Karpas-422 (cell line): Measurements from ENCODE around the gene SGCD. TPM values are rescaled to one million over a fixed set of nuclear protein-coding genes. Genes with fewer than 3 reads are reported as not detected.

Source experiments
- DNase-seq: peaks from one replicate; pipeline ENCODE4 v3.0.0-alpha.2; 2015
- H2AFZ ChIP-seq: fragments of 200-600 bp; sonication (generic); 2 replicates; pipeline ENCODE4 v1.6.1; 2014; ENCODE audit warnings: antibody characterized with exemption, low read length, mixed read lengths
- H3K27ac ChIP-seq: fragments of 200-600 bp; sonication (generic); 2 replicates; pipeline ENCODE4 v1.5.1; 2014; ENCODE audit warnings: mild to moderate bottlenecking, low read length, moderate library complexity
- H3K27me3 ChIP-seq: fragments of 200-600 bp; sonication (generic); 2 replicates; pipeline ENCODE4 v1.6.1; 2014; ENCODE audit warnings: low read length, mixed read lengths
- H3K36me3 ChIP-seq: fragments of 200-600 bp; sonication (generic); 2 replicates; pipeline ENCODE4 v1.6.1; 2014; ENCODE audit warnings: low read length, mixed read lengths; ENCODE audit not compliant: insufficient read depth
- H3K4me1 ChIP-seq: fragments of 200-600 bp; sonication (generic); 2 replicates; pipeline ENCODE4 v1.6.1; 2014; ENCODE audit warnings: mild to moderate bottlenecking, low read length, mixed read lengths
- H3K4me2 ChIP-seq: fragments of 200-600 bp; sonication (generic); 2 replicates; pipeline ENCODE4 v1.6.1; 2014; ENCODE audit warnings: low read length, low read depth, mild to moderate bottlenecking; ENCODE audit not compliant: poor library complexity, severe bottlenecking
- H3K4me3 ChIP-seq: fragments of 200-600 bp; sonication (generic); 2 replicates; pipeline ENCODE4 v1.5.1; 2014; ENCODE audit warnings: mild to moderate bottlenecking, antibody characterized with exemption, low read length, mixed read lengths
- H3K79me2 ChIP-seq: fragments of 200-600 bp; sonication (generic); 2 replicates; pipeline ENCODE4 v1.6.1; 2014; ENCODE audit warnings: mild to moderate bottlenecking, low read length, mixed read lengths
- H3K9ac ChIP-seq: fragments of 200-600 bp; sonication (generic); 2 replicates; pipeline ENCODE4 v1.6.0; 2014; ENCODE audit warnings: low read length
- H3K9me2 ChIP-seq: fragments of 200-600 bp; sonication (generic), shearing (Covaris generic); replicated peaks from 2 replicates; pipeline ENCODE4 v1.6.0; 2014; ENCODE audit warnings: mild to moderate bottlenecking, low read length, moderate library complexity; ENCODE audit not compliant: insufficient read depth
- H3K9me3 ChIP-seq: fragments of 300-700, 200-600 bp; sonication (generic); 2 replicates; pipeline ENCODE4 v1.6.1; 2014; ENCODE audit warnings: low read length, mixed read lengths
- H4K20me1 ChIP-seq: fragments of 200-600 bp; sonication (generic); 2 replicates; pipeline ENCODE4 v1.6.1; 2014; ENCODE audit warnings: mild to moderate bottlenecking, antibody characterized with exemption, low read length, low read depth; ENCODE audit not compliant: insufficient read depth
- total RNA-seq: library from RNA; depleted of rRNA; stranded (reverse); fragments of >200 nt; shearing (Covaris generic); gene quantifications from 2 replicates; pipeline ENCODE4 v1.2.3, GENCODE V29; 2014; ENCODE audit warnings: low replicate concordance

SGCD gene
- total RNA-seq, 1 experiment from 2014 or later: not detected

- Histone ChIP-seq H3K9me3 (no peaks in the 10 kb centered on the region), H3K27ac (no peak overlapping the region), H3K4me2 (no peak overlapping the region), H3K79me2 (no peaks in the 10 kb centered on the region), H3K9me2 (no peaks in the 10 kb centered on the region), H4K20me1 (no peaks in the 10 kb centered on the region), H3K4me1 (no peaks in the 10 kb centered on the region), H3K27me3 (no peaks in the 10 kb centered on the region), H3K9ac (no peak overlapping the region), H3K36me3 (no peaks in the 10 kb centered on the region), H3K4me3 (no peak overlapping the region), H2AFZ (no peak overlapping the region)
- DNase-seq: no peak
These were observed 39.6 kb downstream of the SGCD start for GRCh38 chr5:156366521-156366920.

GRCh38 chr5:156367597-156367996 lies 40.6 kb downstream of the SGCD start:
- no peak overlapping the region for H3K27ac ChIP-seq
- H3K36me3 ChIP-seq: no peaks in the 10 kb centered on the region
- no peak for DNase-seq
- H3K4me2 ChIP-seq: no peak overlapping the region
- no peaks in the 10 kb centered on the region for H3K9me3 ChIP-seq
- no peaks in the 10 kb centered on the region for H4K20me1 ChIP-seq
- no peaks in the 10 kb centered on the region for H3K9me2 ChIP-seq
- H2AFZ ChIP-seq: no peak overlapping the region
- H3K4me1 ChIP-seq: no peaks in the 10 kb centered on the region
- no peak overlapping the region for H3K4me3 ChIP-seq
- no peaks in the 10 kb centered on the region for H3K79me2 ChIP-seq
- no peaks in the 10 kb centered on the region for H3K27me3 ChIP-seq
- no peak overlapping the region for H3K9ac ChIP-seq

- Histone ChIP-seq H3K27ac (no peak overlapping the region), H4K20me1 (no peaks in the 10 kb centered on the region), H3K9me2 (no peaks in the 10 kb centered on the region), H3K4me1 (no peaks in the 10 kb centered on the region), H2AFZ (no peak overlapping the region), H3K36me3 (no peaks in the 10 kb centered on the region), H3K4me3 (no peak overlapping the region), H3K9ac (no peak overlapping the region), H3K4me2 (no peak overlapping the region), H3K9me3 (no peaks in the 10 kb centered on the region), H3K27me3 (no peaks in the 10 kb centered on the region; the same call in 1 of the 2 replicates), H3K79me2 (no peaks in the 10 kb centered on the region)
- DNase-seq: no peak
These were observed 49.0 kb downstream of the SGCD start for GRCh38 chr5:156375895-156376495.

- Histone ChIP-seq H3K4me2 (no peak overlapping the region), H3K27me3 (no peaks in the 10 kb centered on the region; the same call in 1 of the 2 replicates), H4K20me1 (no peaks in the 10 kb centered on the region), H3K79me2 (no peaks in the 10 kb centered on the region), H3K36me3 (no peaks in the 10 kb centered on the region), H3K27ac (no peak overlapping the region), H3K4me1 (no peaks in the 10 kb centered on the region), H3K9ac (no peak overlapping the region), H3K9me2 (no peaks in the 10 kb centered on the region), H3K9me3 (no peaks in the 10 kb centered on the region), H2AFZ (no peak overlapping the region), H3K4me3 (no peak overlapping the region)
- DNase-seq: no peak
These were observed 49.8 kb downstream of the SGCD start for GRCh38 chr5:156376751-156377150.

GRCh38 chr5:156378159-156378558 lies 51.2 kb downstream of the SGCD start:
- no peaks in the 10 kb centered on the region for H3K9me2 ChIP-seq
- no peaks in the 10 kb centered on the region for H3K9me3 ChIP-seq
- H4K20me1 ChIP-seq: no peaks in the 10 kb centered on the region
- no peaks in the 10 kb centered on the region for H3K4me1 ChIP-seq
- DNase-seq: no peak
- H3K27ac ChIP-seq: no peak overlapping the region
- no peak overlapping the region for H3K4me2 ChIP-seq
- no peaks in the 10 kb centered on the region; the same call in 1 of the 2 replicates for H3K27me3 ChIP-seq
- no peak overlapping the region for H3K4me3 ChIP-seq
- no peak overlapping the region for H2AFZ ChIP-seq
- no peaks in the 10 kb centered on the region for H3K36me3 ChIP-seq
- no peak overlapping the region for H3K9ac ChIP-seq
- no peaks in the 10 kb centered on the region for H3K79me2 ChIP-seq

- no peak overlapping the region for H3K27ac ChIP-seq
- H4K20me1 ChIP-seq: no peaks in the 10 kb centered on the region
- H3K4me1 ChIP-seq: no peaks in the 10 kb centered on the region
- H3K9me2 ChIP-seq: no peaks in the 10 kb centered on the region
- H3K27me3 ChIP-seq: no peaks in the 10 kb centered on the region
- H3K79me2 ChIP-seq: no peaks in the 10 kb centered on the region
- H3K4me2 ChIP-seq: no peak overlapping the region
- no peak for DNase-seq
- no peak overlapping the region for H3K4me3 ChIP-seq
- H3K36me3 ChIP-seq: no peaks in the 10 kb centered on the region
- no peak overlapping the region for H2AFZ ChIP-seq
- H3K9ac ChIP-seq: no peak overlapping the region
- H3K9me3 ChIP-seq: no peaks in the 10 kb centered on the region
These were observed 52.2 kb downstream of the SGCD start for GRCh38 chr5:156379206-156379605.

GRCh38 chr5:156380848-156381247 lies 53.9 kb downstream of the SGCD start:
- no peaks in the 10 kb centered on the region for H3K79me2 ChIP-seq
- H3K9me2 ChIP-seq: no peaks in the 10 kb centered on the region
- H3K27me3 ChIP-seq: no peaks in the 10 kb centered on the region
- H4K20me1 ChIP-seq: no peaks in the 10 kb centered on the region
- H3K27ac ChIP-seq: no peak overlapping the region
- no peak overlapping the region for H3K4me2 ChIP-seq
- no peaks in the 10 kb centered on the region for H3K36me3 ChIP-seq
- no peak for DNase-seq
- H3K9me3 ChIP-seq: no peaks in the 10 kb centered on the region
- no peak overlapping the region for H3K4me3 ChIP-seq
- no peak overlapping the region for H2AFZ ChIP-seq
- H3K4me1 ChIP-seq: no peaks in the 10 kb centered on the region
- no peak overlapping the region for H3K9ac ChIP-seq

- H3K27me3 ChIP-seq: no peaks in the 10 kb centered on the region
- no peak overlapping the region for H3K4me2 ChIP-seq
- DNase-seq: no peak
- no peaks in the 10 kb centered on the region for H3K4me1 ChIP-seq
- no peaks in the 10 kb centered on the region for H3K9me2 ChIP-seq
- no peak overlapping the region for H3K27ac ChIP-seq
- H3K9me3 ChIP-seq: no peaks in the 10 kb centered on the region
- H3K79me2 ChIP-seq: no peaks in the 10 kb centered on the region
- H3K36me3 ChIP-seq: no peaks in the 10 kb centered on the region
- H4K20me1 ChIP-seq: no peaks in the 10 kb centered on the region
- no peak overlapping the region for H3K4me3 ChIP-seq
- no peak overlapping the region for H2AFZ ChIP-seq
- no peak overlapping the region for H3K9ac ChIP-seq
These were observed 56.7 kb downstream of the SGCD start for GRCh38 chr5:156383510-156384265.
